ENCODE results near the gene DCUN1D2. TPM values are rescaled to one million over a fixed set of nuclear protein-coding genes. Genes with fewer than 3 reads are reported as not detected.

Gene DCUN1D2
- total RNA-seq, 1 experiment from 2014 or later = 38.6 TPM

- ChIA-PET POLR2A (ENCODE audit: low non-redundant PET) (no interaction called here), CTCF (no interaction called here)
- H3K27ac ChIP-seq (ENCODE audit: low read depth, low read length, poor library complexity, severe bottlenecking) = no peak overlapping the region
- TF ChIP-seq, protein P1, sequence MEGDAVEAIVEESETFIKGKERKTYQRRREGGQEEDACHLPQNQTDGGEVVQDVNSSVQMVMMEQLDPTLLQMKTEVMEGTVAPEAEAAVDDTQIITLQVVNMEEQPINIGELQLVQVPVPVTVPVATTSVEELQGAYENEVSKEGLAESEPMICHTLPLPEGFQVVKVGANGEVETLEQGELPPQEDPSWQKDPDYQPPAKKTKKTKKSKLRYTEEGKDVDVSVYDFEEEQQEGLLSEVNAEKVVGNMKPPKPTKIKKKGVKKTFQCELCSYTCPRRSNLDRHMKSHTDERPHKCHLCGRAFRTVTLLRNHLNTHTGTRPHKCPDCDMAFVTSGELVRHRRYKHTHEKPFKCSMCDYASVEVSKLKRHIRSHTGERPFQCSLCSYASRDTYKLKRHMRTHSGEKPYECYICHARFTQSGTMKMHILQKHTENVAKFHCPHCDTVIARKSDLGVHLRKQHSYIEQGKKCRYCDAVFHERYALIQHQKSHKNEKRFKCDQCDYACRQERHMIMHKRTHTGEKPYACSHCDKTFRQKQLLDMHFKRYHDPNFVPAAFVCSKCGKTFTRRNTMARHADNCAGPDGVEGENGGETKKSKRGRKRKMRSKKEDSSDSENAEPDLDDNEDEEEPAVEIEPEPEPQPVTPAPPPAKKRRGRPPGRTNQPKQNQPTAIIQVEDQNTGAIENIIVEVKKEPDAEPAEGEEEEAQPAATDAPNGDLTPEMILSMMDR (conservative IDR thresholded peaks at IDR 0.05; ENCODE audit: low read depth, low read length) = no peak
- no peak for TF ChIP-seq EZH2 (IDR thresholded peaks at IDR 0.05; ENCODE audit: borderline replicate concordance, low read depth, low read length, poor library complexity, severe bottlenecking)
- BruUV-seq (replicated peaks) = no TSS peak
- no peak for DNase-seq (ENCODE audit: low spot score)
- H3K27me3 ChIP-seq (replicated peaks; ENCODE audit: insufficient read depth, low read depth, low read length, poor library complexity) = peaks cover 23% of the 10 kb centered on the region
- H3K4me3 ChIP-seq (ENCODE audit: low read depth, low read length, poor library complexity, severe bottlenecking) = no peak overlapping the region
- no peaks in the 10 kb centered on the region for H3K36me3 ChIP-seq (ENCODE audit: insufficient read depth, low read length, poor library complexity, severe bottlenecking)
- intact Hi-C loops (cut with micrococcal nuclease; ENCODE audit: unreplicated experiment) = no loop called here
- H3K9me3 ChIP-seq (ENCODE audit: low read depth, low read length, poor library complexity, severe bottlenecking) = no peaks in the 10 kb centered on the region
- H3K4me1 ChIP-seq (ENCODE audit: insufficient read depth, low read length, poor library complexity, severe bottlenecking) = no peaks in the 10 kb centered on the region
Measured at GRCh38 chr13:113413898-113414282, 76.6 kb downstream of the DCUN1D2 start.

- DNase-seq (ENCODE audit: low spot score) = no peak
- Histone ChIP-seq H3K27me3 (replicated peaks; ENCODE audit: insufficient read depth, low read depth, low read length, poor library complexity) (peaks cover 29% of the 10 kb centered on the region), H3K4me3 (ENCODE audit: low read depth, low read length, poor library complexity, severe bottlenecking) (no peak overlapping the region), H3K4me1 (ENCODE audit: insufficient read depth, low read length, poor library complexity, severe bottlenecking) (no peaks in the 10 kb centered on the region), H3K9me3 (ENCODE audit: low read depth, low read length, poor library complexity, severe bottlenecking) (no peaks in the 10 kb centered on the region), H3K36me3 (ENCODE audit: insufficient read depth, low read length, poor library complexity, severe bottlenecking) (no peaks in the 10 kb centered on the region), H3K27ac (ENCODE audit: low read depth, low read length, poor library complexity, severe bottlenecking) (no peak overlapping the region)
- TF ChIP-seq, protein P1 (conservative IDR thresholded peaks at IDR 0.05; ENCODE audit: low read depth, low read length) = no peak
- TF ChIP-seq EZH2 (IDR thresholded peaks at IDR 0.05; ENCODE audit: borderline replicate concordance, low read depth, low read length, poor library complexity, severe bottlenecking) = no peak
- CTCF ChIA-PET = no interaction called here
- POLR2A ChIA-PET (ENCODE audit: low non-redundant PET) = no interaction called here
- no TSS peak for BruUV-seq (replicated peaks)
- intact Hi-C loops (cut with micrococcal nuclease; ENCODE audit: unreplicated experiment) = no loop called here
Measured at GRCh38 chr13:113413178-113413897, 77.2 kb downstream of the DCUN1D2 start.

- no peaks in the 10 kb centered on the region for H3K9me3 ChIP-seq (ENCODE audit: low read depth, low read length, poor library complexity, severe bottlenecking)
- ChIA-PET CTCF (interaction anchor here (0.6 kb wide), 1 partner anchor 13 kb away, joined by 7 read pairs; no protein-coding TSS in a partner anchor), POLR2A (ENCODE audit: low non-redundant PET) (no interaction called here)
- no peak for TF ChIP-seq EZH2 (IDR thresholded peaks at IDR 0.05; ENCODE audit: borderline replicate concordance, low read depth, low read length, poor library complexity, severe bottlenecking)
- TF ChIP-seq, protein P1 (conservative IDR thresholded peaks at IDR 0.05; ENCODE audit: low read depth, low read length) = no peak
- no peak overlapping the region for H3K4me3 ChIP-seq (ENCODE audit: low read depth, low read length, poor library complexity, severe bottlenecking)
- no TSS peak for BruUV-seq (replicated peaks)
- H3K4me1 ChIP-seq (ENCODE audit: insufficient read depth, low read length, poor library complexity, severe bottlenecking) = no peaks in the 10 kb centered on the region
- no peaks in the 10 kb centered on the region for H3K36me3 ChIP-seq (ENCODE audit: insufficient read depth, low read length, poor library complexity, severe bottlenecking)
- intact Hi-C loops (cut with micrococcal nuclease; ENCODE audit: unreplicated experiment) = no loop called here
- H3K27ac ChIP-seq (ENCODE audit: low read depth, low read length, poor library complexity, severe bottlenecking) = no peak overlapping the region
- no peak for DNase-seq (ENCODE audit: low spot score)
- peaks cover 33% of the 10 kb centered on the region for H3K27me3 ChIP-seq (replicated peaks; ENCODE audit: insufficient read depth, low read depth, low read length, poor library complexity)
Measured at GRCh38 chr13:113412440-113412839, 78.1 kb downstream of the DCUN1D2 start.
